WTC11 (cell line): ENCODE results near the gene C11orf97. TPM values are rescaled to one million over a fixed set of nuclear protein-coding genes. Genes with fewer than 3 reads are reported as not detected.
A peak's percentile ranks its signal among the peaks of the same experiment; 100 is the strongest.

Experiments
- ATAC-seq: fragments of 200-7000 bp; cut with Tn5 transposase; 2 replicates; pipeline ENCODE4 v1.10.0; 2021; ENCODE audit warnings: mild to moderate bottlenecking, moderate library complexity
- CTCF ChIA-PET: fragments of 300-600 bp; sonication (Branson Sonifier 250); formaldehyde crosslinking; loops from one replicate; lab custom pipeline; 2021; ENCODE audit warnings: antibody characterized with exemption; lab: Charles Lee
- POLR2A ChIA-PET: fragments of 350-600 bp; sonication (Branson Sonifier 250); formaldehyde crosslinking; loops from one replicate; lab custom pipeline; 2021; ENCODE audit warnings: antibody characterized with exemption; lab: Charles Lee
- DNase-seq: peaks from one replicate; pipeline ENCODE4 v3.0.0; 2021; ENCODE audit warnings: low spot score
- H3K27ac Mint-ChIP-seq: 2 replicates; pipeline ENCODE4 v1.8.0; 2021; ENCODE audit warnings: mixed read lengths
- H3K27me3 Mint-ChIP-seq: 2 replicates; pipeline ENCODE4 v1.8.0; 2021; ENCODE audit warnings: low read depth, mild to moderate bottlenecking, moderate library complexity, mixed read lengths
- H3K36me3 Mint-ChIP-seq: 2 replicates; pipeline ENCODE4 v1.8.0; 2021; ENCODE audit warnings: mixed read lengths
- H3K4me1 Mint-ChIP-seq: 2 replicates; pipeline ENCODE4 v1.8.0; 2022; ENCODE audit warnings: mixed read lengths
- H3K4me3 Mint-ChIP-seq: 2 replicates; pipeline ENCODE4 v1.8.0; 2021; ENCODE audit warnings: mild to moderate bottlenecking, moderate library complexity, mixed read lengths
- H3K9me3 Mint-ChIP-seq: 2 replicates; pipeline ENCODE4 v1.8.0; 2021; ENCODE audit warnings: mixed read lengths
- ARID4B ChIP-seq: sonication (generic); formaldehyde crosslinking; IDR thresholded peaks from 2 replicates; pipeline ENCODE4 v1.8.0; 2023; ENCODE audit warnings: missing genetic modification reagents, mild to moderate bottlenecking, borderline replicate concordance
- ATF1 ChIP-seq: sonication (generic); formaldehyde crosslinking; IDR thresholded peaks from 2 replicates; pipeline ENCODE4 v1.8.1; 2023; ENCODE audit warnings: mild to moderate bottlenecking, moderate library complexity, missing genetic modification reagents
- ATF2 ChIP-seq: sonication (generic); formaldehyde crosslinking; IDR thresholded peaks from 2 replicates; pipeline ENCODE4 v1.8.1; 2022; ENCODE audit warnings: low read depth, missing genetic modification reagents, borderline replicate concordance
- ATF3 ChIP-seq: sonication (generic); formaldehyde crosslinking; conservative IDR thresholded peaks from 2 replicates; pipeline ENCODE4 v1.8.1; 2022; ENCODE audit warnings: mild to moderate bottlenecking, missing genetic modification reagents
- CREM ChIP-seq: sonication (generic); formaldehyde crosslinking; IDR thresholded peaks from 2 replicates; pipeline ENCODE4 v1.8.1; 2022; ENCODE audit warnings: mild to moderate bottlenecking, missing genetic modification reagents, moderate library complexity
- E2F1 ChIP-seq: sonication (generic); formaldehyde crosslinking; IDR thresholded peaks from 2 replicates; pipeline ENCODE4 v1.8.0; 2022; ENCODE audit warnings: mild to moderate bottlenecking, missing genetic modification reagents
- ERG ChIP-seq: fragments of 250-450 bp; sonication (Bioruptor Pico); IDR thresholded peaks from 2 replicates; pipeline ENCODE4 v1.8.0; 2021; ENCODE audit warnings: mild to moderate bottlenecking
- ESRRA ChIP-seq: sonication (generic); formaldehyde crosslinking; IDR thresholded peaks from 2 replicates; pipeline ENCODE4 v1.8.1; 2022; ENCODE audit warnings: mild to moderate bottlenecking, missing genetic modification reagents, borderline replicate concordance
- IRF1 ChIP-seq: sonication (generic); formaldehyde crosslinking; IDR thresholded peaks from 2 replicates; pipeline ENCODE4 v1.8.0; 2023; ENCODE audit warnings: missing genetic modification reagents
- JAZF1 ChIP-seq: fragments of 250-450 bp; sonication (Bioruptor Pico); IDR thresholded peaks from 2 replicates; pipeline ENCODE4 v1.9.0; 2021; ENCODE audit warnings: moderate library complexity, mild to moderate bottlenecking, inconsistent platforms
- MYBL2 ChIP-seq: sonication (generic); formaldehyde crosslinking; IDR thresholded peaks from 2 replicates; pipeline ENCODE4 v1.8.1; 2023; ENCODE audit warnings: mild to moderate bottlenecking, moderate library complexity, missing genetic modification reagents
- NFATC4 ChIP-seq: fragments of 250-450 bp; sonication (Bioruptor Pico); IDR thresholded peaks from 2 replicates; pipeline ENCODE4 v1.9.0; 2021; ENCODE audit warnings: mild to moderate bottlenecking
- NFYB ChIP-seq: sonication (generic); formaldehyde crosslinking; conservative IDR thresholded peaks from 2 replicates; pipeline ENCODE4 v1.8.0; 2022; ENCODE audit warnings: low read depth, missing genetic modification reagents
- SOX15 ChIP-seq: fragments of 250-450 bp; sonication (Bioruptor Pico); IDR thresholded peaks from 2 replicates; pipeline ENCODE4 v1.9.0; 2021; ENCODE audit warnings: mild to moderate bottlenecking
- SP1 ChIP-seq: sonication (generic); formaldehyde crosslinking; conservative IDR thresholded peaks from 2 replicates; pipeline ENCODE4 v1.8.1; 2022; ENCODE audit warnings: missing genetic modification reagents
- TCF7 ChIP-seq: sonication (generic); formaldehyde crosslinking; IDR thresholded peaks from 2 replicates; pipeline ENCODE4 v1.8.0; 2022; ENCODE audit warnings: mild to moderate bottlenecking, low read depth, missing genetic modification reagents, moderate library complexity
- ZNF423 ChIP-seq: fragments of 250-450 bp; sonication (Bioruptor Pico); IDR thresholded peaks from 2 replicates; pipeline ENCODE4 v2.1.2; 2022; ENCODE audit warnings: mild to moderate bottlenecking, moderate library complexity
- ZSCAN18 ChIP-seq: fragments of 250-450 bp; sonication (Bioruptor Pico); IDR thresholded peaks from 2 replicates; pipeline ENCODE4 v2.1.2; 2022; ENCODE audit warnings: mild to moderate bottlenecking, moderate library complexity
- total RNA-seq: library from RNA; stranded (reverse); gene quantifications from 3 replicates; pipeline ENCODE4 v1.2.3, GENCODE V29; 2021

C11orf97 gene
- total RNA-seq, 1 experiment from 2014 or later, result not detected

GRCh38 chr11:94486068-94486467 is 26.2 kb upstream of the C11orf97 start:
- no peaks in the 10 kb centered on the region for H3K27me3 Mint-ChIP-seq
- H3K4me1 Mint-ChIP-seq, result no peaks in the 10 kb centered on the region
- no peak for ATAC-seq
- no peaks in the 10 kb centered on the region for H3K9me3 Mint-ChIP-seq
- H3K36me3 Mint-ChIP-seq, result peaks cover 52% of the 10 kb centered on the region
- no peak for DNase-seq
- TF ChIP-seq JAZF1, result no peak
- no peak for TF ChIP-seq MYBL2
- no peak for TF ChIP-seq ZSCAN18 (CRISPR knock-in tag)
- TF ChIP-seq ESRRA, result no peak
- no peak for TF ChIP-seq NFATC4 (CRISPR knock-in tag)
- no peak overlapping the region for H3K4me3 Mint-ChIP-seq
- POLR2A ChIA-PET, result interaction anchor here (0.6 kb wide), 1 partner anchor 746 kb away, joined by 6 read pairs; no protein-coding TSS in a partner anchor
- CTCF ChIA-PET, result no interaction called here
- H3K27ac Mint-ChIP-seq, result no peak overlapping the region

- ATAC-seq (peak; percentile 98), DNase-seq (peak; percentile 98)
- ChIA-PET CTCF (interaction anchor here (1.0 to 2.2 kb wide), 3 partner anchors 12 to 598 kb away, joined by 3 to 14 read pairs (median 9); no protein-coding TSS in a partner anchor), POLR2A (interaction anchor here (0.6 to 1.2 kb wide), 4 partner anchors 51 to 598 kb away, joined by 3 read pairs; partner anchors contain the start of gene PANX1)
- Mint-ChIP-seq H3K36me3 (peaks cover 25% of the 10 kb centered on the region), H3K4me3 (peak within 1 kb of the TSS; percentile 95), H3K27ac (peak within 1 kb of the TSS; percentile 99), H3K4me1 (peaks cover 11% of the 10 kb centered on the region), H3K27me3 (no peaks in the 10 kb centered on the region), H3K9me3 (no peaks in the 10 kb centered on the region)
- TF ChIP-seq IRF1 (CRISPR knock-in tag) (no peak), NFYB (CRISPR knock-in tag) (peak; percentile 75), ERG (no peak), ZNF423 (no peak), ATF1 (CRISPR knock-in tag) (no peak; the same call in 1 of the 2 replicates), ATF3 (CRISPR knock-in tag) (no peak), NFATC4 (CRISPR knock-in tag) (no peak), SOX15 (no peak), CREM (CRISPR knock-in tag) (no peak), SP1 (CRISPR knock-in tag) (peak; percentile 90), ARID4B (CRISPR knock-in tag) (peak; percentile 66; the same call in 1 of the 2 replicates), TCF7 (CRISPR knock-in tag) (no peak), ATF2 (CRISPR knock-in tag) (no peak), E2F1 (CRISPR knock-in tag) (no peak)
Observed at GRCh38 chr11:94493281-94494125, 18.8 kb upstream of the C11orf97 start, which contains the start of the genes ANKRD49 and MRE11. TSS of gene ANKRD49 (plus strand) at chr11:94493984. CDS start at chr11:94496694, 2,710 bp downstream. TSS of gene MRE11 (minus strand) at chr11:94493844. CDS start at chr11:94492801, 1,043 bp downstream.
